D721Med (cell line): ENCODE measurements around the gene MAST2.

Experiments used
- DNase-seq: peaks from one replicate; pipeline ENCODE4 v3.0.0; 2011; ENCODE audit warnings: low spot score; ENCODE audit not compliant: insufficient read length
- FAIRE-seq: peaks from 2 replicates; lab custom pipeline; 2011; peaks lifted over from hg19 to GRCh38; lab: Jason Lieb, UNC
- TF ChIP-seq, protein P1 (sequence below): IDR thresholded peaks from 2 replicates; pipeline ENCODE4 v1.5.1; 2012; ENCODE audit warnings: mild to moderate bottlenecking, control low read depth; ENCODE audit not compliant: insufficient read depth; ENCODE audit errors: missing control alignments

MAST2 gene

DNA sequence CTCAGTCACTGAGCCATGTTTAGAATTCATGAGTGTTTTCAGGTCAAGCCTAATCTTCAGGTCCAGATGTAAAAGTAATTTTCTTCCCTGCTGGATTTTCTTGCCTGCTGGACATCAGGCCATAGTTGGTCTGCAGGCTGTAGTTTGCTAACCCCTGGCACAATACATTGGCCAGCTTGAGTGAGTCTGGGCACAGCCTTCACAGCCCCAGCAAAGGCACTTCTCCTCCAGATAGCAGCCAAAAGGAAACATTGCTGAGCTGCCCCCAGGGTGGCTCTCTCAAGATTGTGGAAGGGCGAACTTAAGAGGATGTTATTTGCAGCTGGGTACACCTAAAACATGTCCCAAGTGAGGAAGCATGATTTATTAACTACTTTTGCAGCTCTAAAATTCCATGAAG, 202.2 kb downstream of the MAST2 start:
- DNase-seq, result no peak
- no peak for FAIRE-seq
- TF ChIP-seq, protein P1, sequence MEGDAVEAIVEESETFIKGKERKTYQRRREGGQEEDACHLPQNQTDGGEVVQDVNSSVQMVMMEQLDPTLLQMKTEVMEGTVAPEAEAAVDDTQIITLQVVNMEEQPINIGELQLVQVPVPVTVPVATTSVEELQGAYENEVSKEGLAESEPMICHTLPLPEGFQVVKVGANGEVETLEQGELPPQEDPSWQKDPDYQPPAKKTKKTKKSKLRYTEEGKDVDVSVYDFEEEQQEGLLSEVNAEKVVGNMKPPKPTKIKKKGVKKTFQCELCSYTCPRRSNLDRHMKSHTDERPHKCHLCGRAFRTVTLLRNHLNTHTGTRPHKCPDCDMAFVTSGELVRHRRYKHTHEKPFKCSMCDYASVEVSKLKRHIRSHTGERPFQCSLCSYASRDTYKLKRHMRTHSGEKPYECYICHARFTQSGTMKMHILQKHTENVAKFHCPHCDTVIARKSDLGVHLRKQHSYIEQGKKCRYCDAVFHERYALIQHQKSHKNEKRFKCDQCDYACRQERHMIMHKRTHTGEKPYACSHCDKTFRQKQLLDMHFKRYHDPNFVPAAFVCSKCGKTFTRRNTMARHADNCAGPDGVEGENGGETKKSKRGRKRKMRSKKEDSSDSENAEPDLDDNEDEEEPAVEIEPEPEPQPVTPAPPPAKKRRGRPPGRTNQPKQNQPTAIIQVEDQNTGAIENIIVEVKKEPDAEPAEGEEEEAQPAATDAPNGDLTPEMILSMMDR, result no peak

DNA sequence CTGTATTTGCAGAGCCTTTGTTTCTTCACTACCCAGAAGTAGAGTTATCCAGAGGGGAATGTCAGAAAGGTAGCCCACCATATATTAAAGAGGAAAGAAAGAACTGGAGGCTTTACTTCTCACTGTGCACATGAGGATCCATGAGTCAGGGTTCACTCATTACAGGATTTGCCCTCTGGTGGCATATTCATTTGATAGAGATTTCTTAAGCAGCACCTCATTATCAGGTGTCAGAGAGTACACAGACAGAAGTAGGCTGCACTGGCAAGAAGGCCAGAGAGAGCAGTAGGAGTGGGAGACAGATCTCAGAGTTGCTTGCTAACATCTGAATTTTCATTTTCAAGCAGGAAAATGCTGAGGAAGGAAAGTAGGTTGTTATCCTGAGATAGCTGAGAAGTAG, 205.2 kb downstream of the MAST2 start:
- FAIRE-seq, result no peak
- TF ChIP-seq, protein P1, result no peak
- DNase-seq, result no peak

DNA sequence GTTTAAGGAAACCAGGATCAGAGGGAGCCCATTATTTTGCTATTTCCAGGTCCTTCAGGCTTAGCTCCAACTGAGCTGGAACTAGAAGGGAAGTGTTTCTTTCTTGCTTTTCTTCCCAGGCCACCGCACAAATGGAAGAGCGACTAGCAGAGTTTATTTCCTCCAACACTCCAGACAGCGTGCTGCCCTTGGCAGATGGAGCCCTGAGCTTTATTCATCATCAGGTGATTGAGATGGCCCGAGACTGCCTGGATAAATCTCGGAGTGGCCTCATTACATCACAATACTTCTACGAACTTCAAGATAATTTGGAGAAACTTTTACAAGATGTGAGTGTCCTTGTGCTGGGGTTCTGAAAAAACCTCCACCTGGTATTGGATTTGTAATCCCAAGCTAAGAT, 207.2 kb downstream of the MAST2 start:
- FAIRE-seq (no peak), DNase-seq (no peak)
- TF ChIP-seq, protein P1, result no peak

DNA sequence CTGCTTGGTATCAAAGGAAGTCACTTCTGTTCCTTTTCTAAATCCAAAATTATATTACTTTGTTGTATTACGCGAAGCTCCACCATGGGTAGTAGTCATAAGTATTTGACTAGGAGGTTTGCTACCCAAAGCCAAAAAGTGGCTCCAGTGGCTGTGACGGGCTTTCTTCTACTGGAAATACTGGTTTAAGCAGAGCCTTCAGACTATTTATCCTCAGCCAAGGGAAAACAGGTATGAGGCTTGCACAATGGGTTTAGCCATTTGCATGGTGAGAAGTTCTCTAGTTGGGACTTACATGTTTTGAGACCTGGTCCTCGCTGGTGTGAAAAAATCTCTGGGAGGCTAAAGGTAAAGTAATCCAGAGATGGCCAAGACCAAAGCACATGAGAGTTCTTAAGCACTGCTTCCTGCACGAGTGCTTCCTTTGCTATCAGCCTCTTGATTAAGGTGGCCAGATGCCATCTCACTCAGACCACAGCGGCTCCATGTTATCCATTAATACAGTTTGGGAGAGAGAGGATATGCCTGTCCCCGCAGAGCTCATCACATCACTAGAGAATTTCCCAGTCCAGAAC, 207.8 kb downstream of the MAST2 start:
- FAIRE-seq (no peak), DNase-seq (no peak)
- TF ChIP-seq, protein P1, result no peak

DNA sequence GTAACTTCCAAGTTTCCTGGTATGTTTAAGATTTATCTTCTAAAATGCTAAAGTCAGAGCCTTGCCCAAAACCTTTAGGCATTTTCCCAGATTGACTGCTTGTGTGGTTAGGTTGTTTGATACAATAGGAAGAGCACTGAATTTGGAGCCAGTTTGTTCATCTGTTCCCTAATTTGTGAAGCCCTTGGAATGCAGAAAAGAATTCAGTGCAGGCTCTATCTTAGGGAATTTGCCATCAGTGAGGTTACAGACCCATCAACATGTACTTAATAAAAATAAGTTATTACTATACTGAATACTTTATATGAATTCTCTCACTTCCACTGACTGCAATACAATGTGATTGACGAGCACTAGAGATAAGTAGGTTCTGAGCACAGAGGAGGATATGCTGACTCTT, 208.8 kb downstream of the MAST2 start:
- FAIRE-seq (no peak), DNase-seq (no peak)
- TF ChIP-seq, protein P1, result no peak

DNA sequence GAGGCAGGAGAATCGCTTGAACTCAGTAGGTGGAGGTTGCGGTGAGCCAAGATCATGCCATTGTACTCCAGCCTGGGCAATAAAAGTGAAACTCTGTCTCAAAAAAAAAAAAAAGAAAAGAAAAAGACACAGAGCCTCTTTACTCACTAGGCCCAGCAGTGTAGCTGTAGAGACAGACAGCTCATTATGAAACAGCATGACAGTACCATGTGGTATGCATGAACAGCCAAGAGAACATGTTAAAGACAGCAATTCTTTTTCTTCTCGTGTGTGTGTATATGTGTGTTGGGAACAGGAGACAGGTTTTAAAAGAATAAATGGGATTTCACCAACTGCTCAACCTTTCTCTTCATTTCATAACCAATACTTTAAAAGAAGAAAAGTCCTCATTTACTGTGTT, 210.2 kb downstream of the MAST2 start:
- FAIRE-seq (no peak), DNase-seq (no peak)
- TF ChIP-seq, protein P1, result no peak

DNA sequence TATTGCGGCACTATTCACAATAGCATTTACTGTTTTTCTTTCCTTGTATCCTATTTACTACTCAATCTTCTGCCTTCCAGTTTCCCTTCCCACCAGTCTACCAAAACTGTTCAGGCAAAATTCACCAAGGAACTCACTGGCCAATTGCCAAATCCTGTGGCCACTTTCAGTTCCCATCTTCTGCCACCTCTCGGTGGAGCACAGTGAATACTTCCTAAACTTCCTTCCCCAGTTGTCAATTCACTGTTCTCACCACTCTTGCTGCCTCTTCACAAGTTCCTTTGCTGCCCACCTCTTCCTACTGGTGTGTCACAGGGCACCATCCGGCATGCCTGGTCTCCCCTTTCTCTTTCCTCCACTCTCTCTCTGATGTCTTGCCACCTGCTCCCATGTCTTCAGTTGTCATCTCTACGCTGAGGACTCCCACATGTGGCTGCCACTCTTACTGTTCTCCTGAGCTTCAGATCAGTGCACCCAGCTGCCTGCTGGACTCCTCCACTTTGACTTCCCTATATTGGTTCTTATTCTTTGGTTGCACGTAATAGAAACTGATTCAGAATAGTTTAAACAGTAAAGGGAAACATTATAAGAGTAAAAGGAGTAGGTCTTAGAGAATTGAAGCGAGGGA, 214.6 kb downstream of the MAST2 start:
- TF ChIP-seq, protein P1, result no peak
- DNase-seq, result no peak
- FAIRE-seq, result no peak
